Renal cortical epithelial cell (primary cell): ENCODE measurements around the gene ANKFN1. TPM values are rescaled to one million over a fixed set of nuclear protein-coding genes. Genes with fewer than 3 reads are reported as not detected.

ENCODE experiments used
- DNase-seq: peaks from one replicate; pipeline ENCODE4 v3.0.0-alpha.2; 2011; ENCODE audit warnings: low read depth
- total RNA-seq: library from RNA; depleted of rRNA; stranded (reverse); fragments of >200 nt; gene quantifications from 2 replicates; pipeline ENCODE4 v1.2.3, GENCODE V29; 2014

ANKFN1 gene
- total RNA-seq, 1 donor from 2014 or later = not detected

GRCh38 chr17:56177361-56177760 is 24.1 kb downstream of the ANKFN1 start:
- DNase-seq = no peak

GRCh38 chr17:56178203-56178602 is 24.9 kb downstream of the ANKFN1 start:
- no peak for DNase-seq

DNA sequence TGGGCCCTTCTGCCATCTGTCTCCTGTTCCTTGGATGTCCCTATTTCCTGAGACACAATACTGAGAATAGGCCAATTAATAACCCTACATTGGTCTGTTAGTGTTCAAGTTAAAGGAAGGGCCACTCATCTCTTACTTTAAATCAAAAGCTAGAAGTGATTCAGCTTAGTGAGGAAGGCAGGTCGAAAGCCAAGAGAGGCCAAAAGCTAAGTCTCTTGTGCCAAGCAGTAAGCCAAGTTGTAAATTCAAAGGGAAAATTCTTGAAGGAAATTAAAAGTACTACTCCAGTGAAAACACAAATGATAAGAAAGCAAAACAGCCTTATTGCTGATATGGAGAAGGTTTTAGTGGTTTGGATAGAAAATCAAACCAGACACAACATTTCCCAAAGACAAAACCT is 28.8 kb downstream of the ANKFN1 start:
- DNase-seq = no peak

DNA sequence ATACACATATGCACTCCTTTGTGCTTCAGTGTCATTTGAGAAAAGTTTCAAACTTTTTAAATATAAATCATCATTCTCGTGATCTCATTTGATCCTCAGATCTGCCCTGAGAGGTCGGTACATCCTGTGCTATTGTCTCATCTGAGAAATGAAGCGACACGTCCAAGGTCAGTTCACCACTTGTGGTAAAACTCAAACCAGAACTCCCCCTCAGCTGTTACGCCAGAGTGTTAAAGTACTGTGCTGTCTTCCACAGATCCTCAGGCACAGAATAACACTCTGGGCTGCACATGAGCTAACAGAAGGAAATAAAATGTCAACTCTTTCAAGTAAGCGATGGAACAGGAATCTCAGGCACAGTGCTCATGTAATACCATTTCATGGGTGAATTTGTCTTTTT is 31.4 kb downstream of the ANKFN1 start:
- DNase-seq = no peak

- no peak for DNase-seq
These were observed 32.4 kb downstream of the ANKFN1 start for GRCh38 chr17:56185491-56186221.

- peak; percentile 7 for DNase-seq
These were observed 33.0 kb downstream of the ANKFN1 start for GRCh38 chr17:56186222-56186786.

GRCh38 chr17:56203430-56203829 is 50.2 kb downstream of the ANKFN1 start:
- no peak for DNase-seq

GRCh38 chr17:56206351-56206750 is 53.1 kb downstream of the ANKFN1 start:
- no peak for DNase-seq

GRCh38 chr17:56213031-56213430 is 59.8 kb downstream of the ANKFN1 start:
- no peak for DNase-seq

DNA sequence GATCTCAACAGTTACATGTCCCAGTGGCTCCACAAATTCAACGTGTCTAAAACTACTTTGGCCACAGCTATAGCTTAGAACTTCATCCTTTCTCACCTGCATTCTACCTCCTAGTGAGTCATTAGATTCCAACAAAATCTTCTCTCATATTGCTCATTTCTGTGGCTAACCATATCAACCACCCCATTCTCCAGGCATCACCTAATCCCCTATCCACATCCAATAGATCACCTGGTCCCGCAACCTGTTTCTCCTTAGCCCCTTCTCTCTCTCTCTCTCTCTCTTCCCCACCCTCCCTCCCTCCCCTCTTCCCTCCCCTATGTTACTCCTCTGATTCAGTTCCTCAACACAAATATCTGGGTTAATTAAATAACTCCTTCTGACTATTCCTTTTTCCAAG is 64.6 kb downstream of the ANKFN1 start:
- DNase-seq = no peak

DNA sequence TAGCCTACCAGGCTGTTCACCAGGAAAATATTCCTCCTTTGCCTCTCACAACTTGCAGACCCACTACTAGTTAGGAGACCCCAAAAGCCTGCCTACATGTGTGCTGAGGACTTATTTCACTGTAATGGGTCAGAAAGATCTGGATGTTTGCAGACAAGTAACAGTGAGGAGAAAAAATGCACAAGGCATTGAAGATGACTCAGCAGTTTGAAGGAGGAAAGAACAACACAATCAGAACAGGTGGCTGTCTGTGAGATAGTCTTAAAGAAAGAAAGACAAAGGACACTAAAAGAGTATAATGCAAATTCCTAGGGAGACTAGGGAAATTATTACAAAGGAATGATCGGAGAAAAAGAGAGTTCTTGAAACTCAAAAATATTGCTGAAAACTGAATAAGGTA is 69.0 kb downstream of the ANKFN1 start:
- DNase-seq = peak; percentile 1

GRCh38 chr17:56230660-56231059 is 77.4 kb downstream of the ANKFN1 start:
- DNase-seq = no peak

DNA sequence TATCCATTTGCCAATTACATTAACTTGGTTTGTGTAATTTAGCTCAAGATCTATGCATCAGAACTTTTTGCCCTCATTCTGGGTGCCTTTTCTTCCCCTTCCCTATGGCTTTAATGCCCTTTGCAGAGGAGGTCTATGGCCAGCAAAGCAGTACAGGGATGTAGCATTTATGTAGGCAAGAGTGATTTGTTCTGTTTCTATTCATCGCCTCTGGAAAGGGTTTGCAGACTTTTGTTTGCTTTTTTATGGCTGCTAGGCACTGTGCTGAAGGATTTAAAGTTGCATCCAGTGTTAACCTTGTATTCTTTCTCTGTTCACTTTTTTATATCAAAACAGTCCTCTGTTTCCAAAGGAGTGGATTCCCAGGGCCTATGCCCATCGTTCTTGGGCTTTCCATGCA is 78.0 kb downstream of the ANKFN1 start:
- no peak for DNase-seq

DNA sequence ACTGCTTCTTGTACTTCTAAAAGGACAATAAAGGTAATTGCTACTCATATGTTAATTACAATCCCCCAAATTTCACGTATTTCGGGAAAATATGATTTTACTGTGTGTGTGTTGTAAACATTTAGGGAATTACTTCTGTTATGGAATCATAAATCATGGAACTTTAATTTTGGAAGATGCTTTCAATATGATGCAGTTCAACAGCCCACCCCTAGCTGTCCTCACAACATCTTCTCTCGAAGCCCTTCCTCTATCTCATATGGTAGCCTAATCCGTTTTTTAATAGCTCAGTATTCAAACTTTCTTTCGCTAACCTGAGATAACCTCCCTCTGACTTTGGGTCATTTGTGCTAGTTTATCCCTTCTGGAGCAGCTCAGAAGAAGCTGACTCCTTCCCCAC is 78.4 kb downstream of the ANKFN1 start:
- DNase-seq = no peak

DNA sequence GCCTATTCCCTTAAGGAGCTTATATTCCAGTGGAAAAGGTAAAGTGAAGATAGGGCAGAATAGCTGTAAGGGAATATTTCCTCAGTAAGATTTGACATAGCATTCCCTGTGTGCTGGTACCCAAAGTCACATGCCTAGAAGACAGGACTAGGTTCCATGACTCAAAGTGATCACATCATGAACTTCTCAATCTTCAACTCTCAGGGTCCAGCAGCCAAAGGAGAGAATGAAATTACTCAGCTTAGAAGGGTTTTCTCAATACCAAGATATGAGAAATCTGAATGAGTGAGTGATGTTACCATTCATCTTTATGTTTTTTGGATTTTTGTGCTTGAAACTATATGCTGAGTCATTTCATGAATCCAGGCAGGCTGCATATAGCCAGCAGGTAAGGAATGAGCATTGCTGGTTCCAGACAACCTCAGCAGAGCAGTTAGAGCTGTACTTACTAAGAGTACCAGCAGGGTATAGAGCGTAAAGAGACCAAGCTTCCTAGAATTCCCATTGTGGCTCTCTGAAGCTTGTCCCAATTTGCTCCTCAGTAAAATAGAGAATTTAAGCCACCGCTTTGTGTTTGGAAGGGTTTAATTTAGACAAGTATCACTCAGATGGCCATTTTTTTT is 91.1 kb downstream of the ANKFN1 start:
- no peak for DNase-seq

GRCh38 chr17:56247816-56248215 is 94.5 kb downstream of the ANKFN1 start:
- no peak for DNase-seq

DNA sequence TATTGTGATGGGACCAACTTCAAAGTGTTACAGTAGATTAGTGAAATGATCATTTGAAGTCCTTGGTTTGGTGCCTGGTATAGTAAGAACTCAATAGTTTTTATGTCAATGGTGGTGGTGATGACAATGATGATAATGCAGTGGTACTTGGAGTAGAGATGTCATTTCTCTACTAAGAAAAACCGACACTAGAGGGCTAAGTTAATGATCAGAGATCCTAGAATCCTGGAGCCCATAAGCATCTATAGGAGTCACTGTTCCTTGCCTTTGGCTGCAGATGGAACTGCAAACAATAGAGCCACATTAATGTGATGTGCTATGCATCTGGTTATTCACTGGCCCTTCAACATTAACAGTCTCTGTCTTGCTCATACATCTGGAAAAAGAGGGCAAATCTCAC is 103.8 kb downstream of the ANKFN1 start:
- DNase-seq = no peak

GRCh38 chr17:56260376-56261002 is 107.2 kb downstream of the ANKFN1 start:
- no peak for DNase-seq

- DNase-seq = no peak
These were observed 109.5 kb downstream of the ANKFN1 start for GRCh38 chr17:56262803-56263202.

- no peak for DNase-seq
These were observed 116.5 kb downstream of the ANKFN1 start for GRCh38 chr17:56269556-56270389.

DNA sequence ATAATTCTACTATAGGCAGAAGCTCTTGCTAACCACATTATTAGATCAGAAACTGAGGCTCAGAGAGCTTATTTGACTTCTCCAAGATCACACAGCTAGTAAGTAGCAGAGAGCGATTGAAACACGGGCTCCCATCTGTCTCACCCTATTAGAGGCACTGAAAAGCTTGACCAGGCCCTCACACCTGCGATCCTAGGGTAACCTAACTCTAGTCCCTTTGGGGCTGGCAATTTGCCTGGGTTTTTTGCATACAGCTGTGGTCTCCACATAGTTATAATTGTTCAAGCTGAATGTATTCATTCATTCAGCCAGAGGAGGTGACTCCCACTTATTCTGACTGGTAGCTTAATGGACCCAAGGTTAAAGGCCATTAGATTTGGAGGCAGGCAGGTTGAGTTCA is 121.2 kb downstream of the ANKFN1 start:
- DNase-seq = no peak

DNA sequence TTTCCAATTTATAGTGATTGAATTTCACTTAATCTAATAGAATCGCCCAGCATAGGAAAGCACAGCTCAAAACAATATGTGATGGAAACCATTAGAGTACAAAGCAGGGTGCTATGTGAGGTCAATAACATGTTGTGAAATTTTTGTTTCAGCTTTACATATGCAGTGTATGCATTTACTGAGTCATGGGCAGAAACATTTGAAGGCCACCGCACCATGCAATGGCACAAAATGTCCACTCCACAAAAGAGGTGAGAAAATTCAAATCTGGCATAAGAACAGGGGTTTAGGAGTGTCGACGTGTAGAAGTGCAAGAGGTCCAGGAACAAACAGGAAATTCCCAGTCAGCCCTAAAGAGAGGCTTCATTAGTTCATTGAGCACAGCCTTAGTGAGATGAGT is 131.2 kb downstream of the ANKFN1 start:
- no peak for DNase-seq
